HG02623 (cell line): ENCODE results near the gene DUSP12.
"Not testable (repeated sequence)": the region's sequence is repeated elsewhere in the genome, so short reads cannot be mapped to it uniquely, and the experiment has no call there.

Experiments used
- ATAC-seq: cut with Tn5 transposase; IDR thresholded peaks from one replicate; pipeline ENCODE4 v1.9.1; 2021; ENCODE audit warnings: moderate library complexity; ENCODE audit not compliant: unreplicated experiment

The DUSP12 gene, protein sequence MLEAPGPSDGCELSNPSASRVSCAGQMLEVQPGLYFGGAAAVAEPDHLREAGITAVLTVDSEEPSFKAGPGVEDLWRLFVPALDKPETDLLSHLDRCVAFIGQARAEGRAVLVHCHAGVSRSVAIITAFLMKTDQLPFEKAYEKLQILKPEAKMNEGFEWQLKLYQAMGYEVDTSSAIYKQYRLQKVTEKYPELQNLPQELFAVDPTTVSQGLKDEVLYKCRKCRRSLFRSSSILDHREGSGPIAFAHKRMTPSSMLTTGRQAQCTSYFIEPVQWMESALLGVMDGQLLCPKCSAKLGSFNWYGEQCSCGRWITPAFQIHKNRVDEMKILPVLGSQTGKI

DNA sequence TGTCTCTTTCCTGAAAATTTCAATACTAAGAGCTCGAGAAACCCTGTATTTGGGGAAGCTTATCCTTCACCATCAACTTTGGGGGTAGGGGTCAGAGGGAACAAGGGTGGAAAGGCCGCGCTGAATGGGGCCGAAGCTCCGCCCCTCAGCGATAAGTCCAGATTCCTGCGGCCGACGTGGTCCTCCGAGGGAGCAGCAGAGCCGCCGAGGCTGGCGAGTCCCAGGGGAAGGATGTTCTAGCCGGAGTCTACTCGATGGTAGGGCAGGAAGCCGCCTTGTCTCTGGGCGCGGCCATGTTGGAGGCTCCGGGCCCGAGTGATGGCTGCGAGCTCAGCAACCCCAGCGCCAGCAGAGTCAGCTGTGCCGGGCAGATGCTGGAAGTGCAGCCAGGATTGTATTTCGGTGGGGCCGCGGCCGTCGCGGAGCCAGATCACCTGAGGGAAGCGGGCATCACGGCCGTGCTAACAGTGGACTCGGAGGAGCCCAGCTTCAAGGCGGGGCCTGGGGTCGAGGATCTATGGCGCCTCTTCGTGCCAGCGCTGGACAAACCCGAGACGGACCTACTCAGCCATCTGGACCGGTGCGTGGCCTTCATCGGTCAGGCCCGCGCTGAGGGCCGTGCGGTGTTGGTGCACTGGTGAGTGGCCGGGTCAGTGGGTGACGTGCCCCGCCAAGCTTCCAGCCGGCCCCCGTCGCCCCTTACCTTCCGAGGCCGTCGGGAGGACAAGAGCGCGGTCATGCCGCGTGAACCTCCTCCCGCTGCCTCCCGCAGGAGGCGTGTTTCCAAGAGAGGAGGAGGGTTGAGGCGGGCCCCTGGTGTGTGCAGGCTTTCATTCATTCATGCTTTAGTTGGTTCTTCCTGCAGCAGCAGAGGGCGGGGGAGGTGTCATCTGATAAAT lies at the start of gene DUSP12:
DUSP12 (plus strand) TSS at position 278 of the 899 bp plus-strand sequence; CDS start at position 294, 16 bp downstream.
- peak; percentile 97 for ATAC-seq

DNA sequence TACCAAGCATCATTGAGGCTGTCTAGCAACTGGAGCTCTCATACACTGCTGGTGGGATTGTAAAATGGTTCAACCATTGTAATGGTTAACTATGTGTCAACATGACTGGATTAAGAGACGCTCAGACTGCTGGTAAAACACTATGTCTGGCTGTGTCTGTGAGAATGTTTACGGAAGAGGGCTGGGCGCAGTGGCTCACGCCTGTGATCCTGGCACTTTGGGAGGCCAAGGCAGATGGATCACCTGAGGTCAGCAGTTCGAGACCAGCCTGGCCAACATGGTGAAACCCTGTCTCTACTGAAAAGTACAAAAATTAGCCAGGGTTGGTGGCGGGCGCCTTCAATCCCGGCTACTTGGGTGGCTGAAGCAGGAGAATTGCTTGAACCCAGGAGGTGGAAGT lies 47.3 kb upstream of the DUSP12 start:
- ATAC-seq: no peak

DNA sequence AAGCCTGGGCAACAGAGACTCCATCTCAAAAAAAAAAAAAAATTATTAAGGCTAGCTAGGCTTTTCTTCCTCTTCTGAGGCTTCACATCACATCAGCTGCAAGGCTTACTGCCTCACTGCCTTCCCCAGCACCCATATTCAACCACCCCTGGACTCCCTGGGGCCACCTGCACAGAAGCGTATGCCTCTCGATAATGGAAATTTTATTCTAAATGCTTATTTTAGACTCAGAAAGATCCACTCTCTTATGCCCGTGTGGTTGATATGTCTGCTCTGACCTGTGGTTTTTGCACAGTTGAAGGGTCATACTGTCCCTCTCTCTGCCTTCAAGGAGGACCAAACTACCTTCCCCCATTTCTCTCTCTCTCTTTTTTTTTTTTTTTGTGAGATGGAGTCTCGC lies 44.0 kb upstream of the DUSP12 start:
- no peak for ATAC-seq

DNA sequence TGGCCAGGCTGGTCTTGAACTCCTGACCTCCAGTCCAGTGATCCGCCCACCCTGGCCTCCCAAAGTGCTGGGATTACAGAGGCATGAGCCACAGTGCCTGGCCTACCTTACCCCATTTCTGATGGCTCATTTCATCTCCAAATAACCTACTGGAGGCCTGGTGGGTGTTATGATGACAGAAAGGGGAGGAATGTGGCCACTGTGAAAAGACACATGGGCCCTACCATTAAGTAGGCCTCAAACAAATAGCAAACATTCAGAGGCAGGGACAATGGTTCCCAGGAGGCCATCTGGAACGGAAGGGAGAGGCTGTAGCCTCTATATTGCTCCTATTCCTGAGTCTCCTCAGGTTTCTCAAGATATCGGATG lies 43.5 kb upstream of the DUSP12 start:
- ATAC-seq: no peak

DNA sequence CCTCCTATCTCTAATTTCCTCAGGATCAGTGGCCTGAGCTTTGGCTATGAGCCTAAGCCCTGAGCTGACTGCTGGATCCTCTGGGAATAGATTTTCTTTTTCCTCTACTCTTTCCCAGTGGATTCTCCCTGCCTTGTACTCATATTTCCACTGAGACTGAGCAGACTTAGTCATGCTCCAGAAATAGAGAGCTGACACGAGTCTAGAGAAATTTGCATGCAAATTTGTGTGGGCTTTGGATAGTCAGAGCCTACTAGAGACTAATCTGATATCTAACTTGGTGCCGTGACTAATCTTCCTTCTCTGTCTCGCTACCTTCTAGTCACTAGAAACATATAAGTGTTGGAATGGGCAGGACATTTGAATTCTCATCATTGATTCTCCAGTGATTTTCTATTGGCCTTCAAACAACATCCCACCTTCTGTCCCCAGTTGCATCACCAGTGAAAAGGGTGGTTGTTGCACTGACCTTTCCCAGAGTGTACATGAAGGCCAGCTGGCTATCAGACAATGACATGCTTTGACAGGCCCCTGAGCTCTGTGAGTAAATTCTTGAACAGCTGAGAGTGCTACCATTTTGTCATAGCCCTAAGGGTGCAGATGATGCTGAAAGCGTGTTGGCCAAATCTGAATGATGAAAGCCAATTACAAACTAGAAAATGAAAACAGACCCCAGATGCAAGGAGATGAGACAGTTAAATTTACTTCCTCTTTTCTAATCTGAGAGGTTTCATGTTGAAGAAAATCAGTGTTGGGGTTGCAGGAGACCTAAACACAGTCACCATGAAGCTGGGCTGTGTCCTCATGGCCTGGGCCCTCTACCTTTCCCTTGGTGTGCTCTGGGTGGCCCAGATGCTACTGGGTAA lies 42.9 kb upstream of the DUSP12 start, which contains the start of gene FCRLA:
FCRLA (plus strand) TSS at position 748 of the 866 bp plus-strand sequence; CDS start at position 784, 36 bp downstream.
- peak; percentile 56 for ATAC-seq

DNA sequence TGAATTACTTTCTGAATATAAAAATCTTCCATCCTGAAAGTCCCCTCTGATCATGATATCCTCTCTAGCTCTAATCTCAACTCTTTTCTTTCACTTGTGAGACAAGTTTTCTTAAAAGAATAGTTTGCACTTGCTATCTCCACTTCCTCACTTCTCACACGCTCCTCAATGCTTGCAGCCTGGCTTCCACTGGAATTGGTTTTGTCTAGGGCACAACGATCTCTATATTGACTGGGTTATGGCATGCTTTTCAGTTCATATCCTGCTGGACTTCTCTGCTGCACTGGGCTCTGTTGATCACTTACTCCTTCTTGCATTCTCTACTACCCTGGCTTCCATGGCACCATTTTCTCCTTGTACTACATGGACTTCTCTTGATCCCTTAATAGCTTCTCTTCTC lies 42.1 kb upstream of the DUSP12 start:
- ATAC-seq: no peak

DNA sequence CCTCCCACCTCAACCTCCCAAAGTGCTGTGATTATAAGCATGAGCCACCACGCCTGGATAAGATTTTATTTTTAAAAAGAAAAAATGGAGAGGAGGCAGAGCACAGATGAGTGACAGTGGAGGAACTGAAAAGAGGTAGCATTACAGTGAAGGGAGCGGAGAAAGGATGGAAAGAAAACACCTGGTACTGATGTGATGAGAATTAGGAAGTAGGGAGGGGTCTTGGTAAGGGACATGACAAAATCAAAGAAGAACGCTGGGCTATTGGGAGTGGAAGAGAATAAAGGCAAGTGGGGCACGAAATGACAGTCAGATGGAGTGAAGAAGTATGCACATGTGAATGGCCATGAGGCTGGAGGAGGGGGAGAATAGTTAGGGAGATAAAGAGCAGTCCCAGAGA lies 40.2 kb upstream of the DUSP12 start:
- ATAC-seq: no peak

DNA sequence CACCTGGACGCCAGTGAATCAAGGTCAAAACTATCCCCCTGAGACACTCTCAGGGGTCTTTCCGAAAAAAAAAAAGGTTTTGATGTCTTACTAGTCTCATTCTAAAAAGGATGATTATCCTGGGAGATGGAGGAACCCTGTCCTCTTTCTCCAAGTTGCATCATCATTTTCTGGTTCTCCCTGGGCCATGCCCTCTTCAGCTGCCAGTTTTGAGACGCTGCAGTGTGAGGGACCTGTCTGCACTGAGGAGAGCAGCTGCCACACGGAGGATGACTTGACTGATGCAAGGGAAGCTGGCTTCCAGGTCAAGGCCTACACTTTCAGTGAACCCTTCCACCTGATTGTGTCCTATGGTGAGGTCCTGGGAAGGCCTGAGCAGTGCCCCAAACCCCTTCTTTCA lies 39.0 kb upstream of the DUSP12 start:
- ATAC-seq: no peak

DNA sequence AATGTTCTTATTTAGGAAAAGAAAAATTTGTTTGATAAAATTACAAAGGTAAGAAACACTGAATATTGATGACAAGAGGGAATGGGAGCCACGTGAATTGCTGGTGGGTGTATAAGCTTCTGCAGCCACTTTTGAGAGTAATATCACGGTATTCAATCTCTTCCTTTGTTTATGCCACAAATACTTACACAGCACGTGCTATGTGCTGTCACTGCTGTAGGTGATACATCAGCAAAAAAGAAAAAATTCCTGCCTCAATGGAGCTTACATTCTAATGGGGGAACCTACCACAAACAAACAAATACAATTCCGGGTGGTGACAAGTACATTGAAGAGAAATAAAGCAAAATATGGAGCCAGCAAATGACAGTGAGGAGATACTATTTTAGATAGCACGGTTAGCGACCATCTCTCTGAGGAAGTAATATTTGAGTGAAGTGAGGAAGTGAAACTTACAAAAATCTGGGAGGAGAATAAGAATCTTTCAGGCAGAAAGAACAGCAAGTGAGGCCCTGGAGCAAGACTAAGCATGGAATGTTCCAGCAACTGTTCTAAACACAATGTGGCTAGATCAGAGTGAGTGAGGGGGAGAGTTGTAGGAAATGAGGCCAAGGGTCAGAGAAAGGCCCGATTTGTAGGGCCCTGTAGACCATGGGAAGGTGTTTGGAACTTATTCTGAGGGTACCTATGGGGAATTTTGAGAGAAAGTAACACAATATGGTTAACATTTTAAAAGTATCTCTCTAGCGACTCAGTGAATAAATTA lies 30.8 kb upstream of the DUSP12 start:
- peak; percentile 46 for ATAC-seq

DNA sequence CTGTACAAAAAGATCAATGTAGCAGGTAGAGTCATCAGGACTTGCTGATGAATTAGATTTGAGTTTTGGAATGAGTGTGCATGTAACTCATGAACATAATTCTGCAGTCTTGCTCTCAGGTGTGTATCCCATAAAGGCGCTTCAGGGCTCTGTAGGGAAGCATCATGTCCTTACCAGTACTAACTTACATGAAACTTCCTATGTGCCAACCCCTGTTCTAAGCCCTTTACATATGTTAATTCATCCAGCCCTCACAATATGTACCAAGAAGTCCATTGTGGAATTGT lies 30.3 kb upstream of the DUSP12 start:
- peak; percentile 17 for ATAC-seq

DNA sequence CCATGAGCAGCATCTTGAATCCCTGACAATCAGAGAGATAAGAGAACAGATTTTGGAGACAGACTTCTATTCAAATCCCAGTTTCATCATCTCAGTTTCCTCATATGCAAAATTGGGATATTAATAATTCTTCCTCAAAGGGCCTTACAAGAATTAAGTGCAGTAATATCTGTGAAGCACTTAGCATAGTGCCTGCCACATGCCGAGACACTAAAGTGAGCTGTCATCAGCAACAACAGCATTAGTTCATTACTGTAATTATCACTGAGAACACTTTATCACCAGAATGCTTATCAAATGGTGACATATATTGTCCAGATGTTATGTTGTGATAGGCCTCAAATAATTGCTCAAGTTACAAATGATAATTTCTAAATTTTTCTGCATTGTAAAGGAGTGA lies 29.2 kb upstream of the DUSP12 start:
- ATAC-seq: no peak

DNA sequence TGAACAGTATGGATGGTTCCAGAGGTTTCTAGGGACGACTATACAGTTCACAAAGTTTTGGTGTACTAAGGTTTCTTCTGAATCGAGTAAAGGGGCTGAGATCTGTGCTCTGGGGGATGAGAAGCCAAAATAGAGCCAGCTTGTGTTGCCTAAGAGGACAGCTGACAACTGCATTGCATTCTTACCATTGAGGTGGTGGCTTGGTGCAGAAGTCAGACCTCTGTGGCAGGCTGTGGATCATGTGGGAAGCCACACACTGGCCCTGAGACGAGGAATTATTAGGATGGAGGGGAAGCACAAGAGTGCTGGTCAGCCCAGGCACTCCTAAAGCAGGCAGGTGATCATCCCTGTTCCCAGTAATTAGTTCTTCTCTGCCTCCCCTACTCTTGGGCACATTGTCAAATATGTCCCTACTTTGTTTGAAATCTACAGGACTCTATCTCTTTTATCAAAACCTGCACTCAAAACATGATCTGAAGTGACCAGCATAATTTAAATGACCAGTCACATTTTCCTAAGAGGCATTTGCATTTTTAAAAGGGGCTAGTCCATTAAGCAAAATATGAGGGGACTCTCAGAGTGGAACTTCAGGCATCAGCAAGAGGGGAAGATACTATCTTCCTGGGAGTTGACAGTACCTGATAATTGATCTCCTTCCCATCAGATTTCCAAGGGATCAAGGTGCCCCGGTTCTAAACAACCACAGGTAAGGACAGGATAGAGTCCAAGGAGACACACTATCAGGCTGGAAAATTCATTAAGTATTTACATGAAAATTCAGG lies 28.4 kb upstream of the DUSP12 start, which contains the start of gene FCRLB:
FCRLB (plus strand) TSS at position 589 of the 782 bp plus-strand sequence. CDS start 1,129 bp downstream, outside the sequence.
- no peak for ATAC-seq

DNA sequence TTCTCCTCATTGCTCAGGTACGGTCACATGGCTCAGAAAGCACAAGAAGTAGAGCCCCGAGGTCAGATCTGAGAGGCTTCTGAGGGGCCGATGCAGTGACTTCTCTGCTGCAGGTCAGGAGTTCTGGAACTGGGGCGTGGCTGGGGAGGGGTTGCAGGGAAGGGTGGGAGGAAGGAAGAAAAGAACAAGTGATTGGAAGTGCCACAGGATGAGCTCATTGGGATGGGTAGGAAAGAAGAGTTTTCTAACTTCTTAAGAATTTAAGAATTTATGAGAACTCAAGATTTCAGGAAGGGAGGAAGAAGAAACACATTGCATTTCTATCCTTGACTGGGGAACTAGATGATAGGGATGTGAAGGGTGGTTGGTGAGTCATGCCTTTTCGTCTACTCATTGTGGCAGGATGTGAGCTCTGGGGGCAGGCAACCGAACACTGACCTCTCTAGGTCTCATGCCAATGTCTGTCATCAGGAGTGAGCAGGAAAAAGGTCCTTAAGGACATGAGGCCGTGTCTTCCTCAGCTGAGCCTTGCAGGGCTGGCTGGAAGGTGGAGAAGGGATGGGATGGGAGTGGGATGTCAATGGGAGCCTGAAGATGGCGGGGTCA lies 27.7 kb upstream of the DUSP12 start:
- ATAC-seq: no peak

DNA sequence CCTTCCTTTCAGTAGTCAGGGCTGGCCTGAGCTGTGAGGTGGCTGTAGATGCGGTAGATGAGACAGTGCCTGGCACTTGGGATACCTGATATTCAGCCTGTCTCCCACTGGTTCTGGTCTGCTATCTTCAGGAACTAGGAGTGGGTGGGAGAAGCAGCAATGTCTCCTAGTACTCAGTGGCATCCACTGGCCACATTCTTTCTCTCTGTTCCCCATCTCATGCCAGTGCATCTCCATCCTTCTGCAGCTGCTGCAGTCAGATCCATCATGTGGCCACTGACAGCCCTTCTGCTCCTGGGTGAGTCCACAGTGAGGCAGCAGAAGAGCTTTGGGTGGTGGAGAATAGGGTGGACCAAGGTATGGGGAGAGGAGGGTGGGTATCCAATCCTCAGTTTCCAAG lies 27.2 kb upstream of the DUSP12 start:
- ATAC-seq: no peak

DNA sequence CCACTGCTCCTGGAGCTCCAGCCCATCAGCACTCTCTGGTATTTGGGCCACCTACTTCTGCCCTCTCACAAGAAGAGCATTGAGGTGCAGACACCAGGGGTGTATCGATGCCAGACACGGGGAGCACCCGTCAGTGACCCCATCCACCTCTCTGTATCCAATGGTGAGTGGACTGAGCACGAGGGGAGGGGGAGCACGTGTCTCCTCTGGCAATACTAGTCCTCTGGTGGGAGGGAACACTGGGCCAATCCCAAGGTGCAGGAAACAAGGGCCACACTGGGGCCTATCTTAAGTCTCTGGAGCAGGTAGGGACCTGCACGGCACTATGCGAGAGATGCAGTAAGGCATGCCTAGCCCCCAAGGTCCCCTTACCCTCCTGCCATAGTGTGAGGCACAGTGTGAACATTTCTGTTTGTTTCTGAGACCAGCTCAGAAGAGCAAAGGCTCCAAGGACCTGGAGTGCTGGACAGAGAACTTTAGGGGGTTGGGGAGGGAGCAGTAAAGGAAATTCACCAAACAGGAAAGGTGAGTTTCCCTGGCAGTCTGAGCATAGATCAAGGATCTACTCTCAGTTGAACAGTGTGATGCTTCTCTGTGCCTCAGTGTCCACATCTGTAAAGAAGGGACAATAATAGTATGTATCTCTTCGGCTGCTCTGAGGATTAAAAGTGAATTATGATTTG lies 26.0 kb upstream of the DUSP12 start:
- no peak for ATAC-seq

DNA sequence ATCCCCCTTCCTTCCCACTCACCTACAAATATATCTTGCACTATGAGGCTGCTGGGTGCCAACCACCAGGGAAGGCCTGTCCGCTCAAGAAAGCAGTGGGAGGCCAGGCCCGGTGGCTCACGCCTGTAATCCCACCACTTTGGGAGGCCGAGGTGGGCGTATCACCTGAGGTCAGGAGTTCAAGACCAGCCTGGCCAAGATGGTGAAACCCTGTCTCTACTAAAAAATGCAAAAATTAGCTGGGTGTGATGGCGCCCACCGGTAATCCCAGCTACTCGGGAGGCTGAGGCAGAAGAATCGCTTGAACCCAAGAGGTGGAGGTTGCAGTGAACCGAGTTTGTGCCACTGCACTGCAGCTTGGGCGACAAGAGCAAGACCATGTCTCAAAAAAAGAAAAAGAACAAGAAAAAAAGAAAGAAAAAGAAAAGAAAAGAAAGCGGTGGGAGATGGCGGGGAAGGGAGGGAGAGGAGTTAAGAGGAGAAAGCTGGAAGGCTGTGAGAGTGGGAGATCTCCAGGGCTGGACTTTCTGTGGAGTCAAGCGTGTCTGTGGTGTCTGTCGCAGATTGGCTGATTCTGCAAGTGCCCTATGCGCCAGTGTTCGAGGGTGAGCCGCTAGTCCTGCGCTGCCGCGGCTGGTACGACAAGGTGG lies 24.2 kb upstream of the DUSP12 start:
- ATAC-seq: not testable (repeated sequence)

DNA sequence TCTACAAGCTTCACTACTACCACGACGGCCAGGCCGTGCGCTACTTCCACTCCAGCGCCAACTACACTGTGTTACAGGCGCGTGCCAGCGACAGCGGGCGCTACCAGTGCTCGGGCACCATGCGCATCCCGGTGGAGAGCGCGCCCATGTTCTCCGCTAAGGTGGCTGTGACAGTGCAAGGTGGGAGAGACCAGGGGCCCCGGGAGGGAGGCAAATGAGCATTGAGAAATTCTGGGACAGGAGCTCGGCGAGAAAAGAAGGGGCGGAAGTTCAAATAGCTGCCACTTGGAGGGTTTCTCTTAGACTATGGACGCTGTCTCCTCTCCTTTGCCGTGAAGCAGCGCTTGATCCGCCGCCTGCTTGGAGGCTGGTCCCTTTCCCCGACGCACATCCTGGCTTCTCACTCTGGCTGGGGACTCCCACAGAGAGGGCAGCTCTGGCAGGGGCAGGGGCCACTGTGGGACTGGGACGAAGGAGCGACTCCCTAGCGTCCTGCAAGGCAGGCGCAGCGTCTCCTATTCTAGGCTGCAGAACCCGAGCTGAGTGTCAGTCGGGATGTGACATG lies 23.6 kb upstream of the DUSP12 start:
- peak; percentile 13 for ATAC-seq
